Mesodermal cell (in vitro differentiated cells): ENCODE data around the gene NLRC3.

Experiments used
- H3K27ac ChIP-seq: 2 replicates; pipeline ENCODE4 v1.7.0; 2013; ENCODE audit warnings: mild to moderate bottlenecking, low read depth, low read length, moderate library complexity; ENCODE audit not compliant: severe bottlenecking
- H3K36me3 ChIP-seq: 2 replicates; pipeline ENCODE4 v1.7.1; 2013; ENCODE audit warnings: mild to moderate bottlenecking, low read length, moderate library complexity; ENCODE audit not compliant: control insufficient read depth, insufficient read depth
- H3K4me1 ChIP-seq: one replicate; pipeline ENCODE4 v1.7.1; 2013; ENCODE audit warnings: mild to moderate bottlenecking, low read length; ENCODE audit not compliant: insufficient read depth, control insufficient read depth, poor library complexity, severe bottlenecking
- H3K4me3 ChIP-seq: 2 replicates; pipeline ENCODE4 v1.7.0; 2013; ENCODE audit warnings: low read length, control low read depth, mild to moderate bottlenecking; ENCODE audit not compliant: insufficient read depth, poor library complexity, severe bottlenecking; ENCODE audit errors: extremely low read depth
- H3K9me3 ChIP-seq: 2 replicates; pipeline ENCODE4 v1.7.1; 2013; ENCODE audit warnings: mild to moderate bottlenecking, low read length, moderate library complexity; ENCODE audit not compliant: control insufficient read depth
- WGBS, 2 experiments: methylation state at CpG; one replicate each; pipeline ENCODE4 v1.1.5; 2013; ENCODE audit warnings: missing lambda C conversion rate in 2 of 2; ENCODE audit not compliant: insufficient coverage in 2 of 2; 5-methylcytosine and 5-hydroxymethylcytosine counted together

NLRC3 gene

GRCh38 chr16:3564889-3565141, 12.4 kb downstream of the NLRC3 start:
- Histone ChIP-seq H3K4me3 (no peak overlapping the region), H3K27ac (no peak overlapping the region), H3K4me1 (no peaks in the 10 kb centered on the region), H3K36me3 (no peaks in the 10 kb centered on the region), H3K9me3 (no peaks in the 10 kb centered on the region)
- WGBS, 2 experiments, result 89 to 98% methylated on average over 8 to 9 of the region's 9 CpGs

GRCh38 chr16:3564130-3564888, 12.9 kb downstream of the NLRC3 start:
- Histone ChIP-seq H3K36me3 (no peaks in the 10 kb centered on the region), H3K4me1 (no peaks in the 10 kb centered on the region), H3K9me3 (no peaks in the 10 kb centered on the region), H3K4me3 (no peak overlapping the region), H3K27ac (no peak overlapping the region)
- whole genome bisulfite sequencing, 2 experiments, result 93 to 96% methylated on average over 36 to 43 of the region's 43 CpGs

GRCh38 chr16:3562914-3563480, 14.2 kb downstream of the NLRC3 start:
- 91 to 93% methylated on average over 28 of the region's 29 CpGs for WGBS, 2 experiments

GRCh38 chr16:3561626-3562025, 15.6 kb downstream of the NLRC3 start:
- H3K4me3 ChIP-seq, result no peak overlapping the region
- WGBS, 2 experiments, result 91% methylated on average over 14 to 15 of the region's 15 CpGs
- no peak overlapping the region for H3K27ac ChIP-seq
- no peaks in the 10 kb centered on the region for H3K36me3 ChIP-seq
- H3K4me1 ChIP-seq, result no peaks in the 10 kb centered on the region
- H3K9me3 ChIP-seq, result no peaks in the 10 kb centered on the region

More at GRCh38 chr16:3562914-3563480, 14.2 kb downstream of the NLRC3 start:
- no peaks in the 10 kb centered on the region for H3K36me3 ChIP-seq
- no peak overlapping the region for H3K27ac ChIP-seq
- H3K4me3 ChIP-seq, result no peak overlapping the region
- no peaks in the 10 kb centered on the region for H3K4me1 ChIP-seq
- H3K9me3 ChIP-seq, result no peaks in the 10 kb centered on the region

- WGBS, 2 experiments, result 68 to 72% methylated on average over 6 to 7 of the region's 7 CpGs
- peaks cover 3% of the 10 kb centered on the region for H3K4me1 ChIP-seq
- no peaks in the 10 kb centered on the region for H3K9me3 ChIP-seq
- no peak overlapping the region for H3K4me3 ChIP-seq
- H3K27ac ChIP-seq, result no peak overlapping the region
- H3K36me3 ChIP-seq, result no peaks in the 10 kb centered on the region
Measured at GRCh38 chr16:3554351-3554928, 22.8 kb downstream of the NLRC3 start.

GRCh38 chr16:3553138-3553923, 23.9 kb downstream of the NLRC3 start:
- no peaks in the 10 kb centered on the region for H3K36me3 ChIP-seq
- WGBS, 2 experiments, result 0 to 50% methylated on average over 1 to 9 of the region's 11 CpGs
- H3K27ac ChIP-seq, result no peak overlapping the region
- H3K4me3 ChIP-seq, result no peak overlapping the region
- H3K9me3 ChIP-seq, result no peaks in the 10 kb centered on the region
- peaks cover 3% of the 10 kb centered on the region for H3K4me1 ChIP-seq

- no peak overlapping the region for H3K27ac ChIP-seq
- H3K4me1 ChIP-seq, result peaks cover 3% of the 10 kb centered on the region
- no peaks in the 10 kb centered on the region for H3K9me3 ChIP-seq
- no peak overlapping the region for H3K4me3 ChIP-seq
- 85 to 90% methylated on average over 6 of the region's 6 CpGs for WGBS, 2 experiments
- H3K36me3 ChIP-seq, result no peaks in the 10 kb centered on the region
Measured at GRCh38 chr16:3550851-3551847, 26.1 kb downstream of the NLRC3 start.

- H3K9me3 ChIP-seq, result no peaks in the 10 kb centered on the region
- H3K4me3 ChIP-seq, result no peak overlapping the region
- H3K27ac ChIP-seq, result no peak overlapping the region
- H3K36me3 ChIP-seq, result no peaks in the 10 kb centered on the region
- H3K4me1 ChIP-seq, result peaks cover 3% of the 10 kb centered on the region
- WGBS, 2 experiments, result 93 to 100% methylated on average over 2 of the region's 2 CpGs
Measured at GRCh38 chr16:3549906-3550305, 27.3 kb downstream of the NLRC3 start.

GRCh38 chr16:3548859-3549258, 28.3 kb downstream of the NLRC3 start:
- H3K4me1 ChIP-seq, result peaks cover 3% of the 10 kb centered on the region
- 96% methylated on average over 11 to 15 of the region's 15 CpGs for WGBS, 2 experiments
- no peaks in the 10 kb centered on the region for H3K36me3 ChIP-seq
- no peaks in the 10 kb centered on the region for H3K9me3 ChIP-seq
- no peak overlapping the region for H3K4me3 ChIP-seq
- H3K27ac ChIP-seq, result no peak overlapping the region

- Histone ChIP-seq H3K4me1 (peaks cover 3% of the 10 kb centered on the region), H3K27ac (no peak overlapping the region), H3K36me3 (no peaks in the 10 kb centered on the region), H3K9me3 (no peaks in the 10 kb centered on the region), H3K4me3 (no peak overlapping the region)
- 94 to 95% methylated on average over 7 to 10 of the region's 10 CpGs for WGBS, 2 experiments
Measured at GRCh38 chr16:3548445-3548844, 28.8 kb downstream of the NLRC3 start.
